Stomach (tissue), 4 donors: ENCODE measurements around the gene NEDD4.

Source experiments
- EP300 ChIP-seq: sonication (generic); formaldehyde crosslinking; IDR thresholded peaks from one replicate; pipeline ENCODE4 v1.6.1; 2017; ENCODE audit warnings: antibody characterized with exemption
- POLR2A ChIP-seq, 4 donors: fragments of 450-650 bp; IDR thresholded peaks; one replicate each; pipeline ENCODE4 v1.6.1; 2016; ENCODE audit warnings: antibody characterized with exemption in 4 of 4, control low read depth in 2 of 4, mild to moderate bottlenecking in 1 of 4, moderate library complexity in 1 of 4
- POLR2AphosphoS5 ChIP-seq, 3 donors: sonication (generic); formaldehyde crosslinking; IDR thresholded peaks; one replicate each; pipeline ENCODE4 v1.6.1; 2016; ENCODE audit warnings: antibody characterized with exemption in 3 of 3
- TF ChIP-seq, protein P1 (sequence below), 7 experiments: fragments of 450-650 bp in 4 of 7; fragments of 200-600 bp in 3 of 7; sonication (generic) in 3 of 7; IDR thresholded peaks; one replicate each; pipeline ENCODE4 v1.5.1; 2016 to 2019; ENCODE audit warnings: antibody characterized with exemption in 7 of 7, control low read depth in 2 of 7, mild to moderate bottlenecking in 1 of 7

- TF ChIP-seq, protein P1, sequence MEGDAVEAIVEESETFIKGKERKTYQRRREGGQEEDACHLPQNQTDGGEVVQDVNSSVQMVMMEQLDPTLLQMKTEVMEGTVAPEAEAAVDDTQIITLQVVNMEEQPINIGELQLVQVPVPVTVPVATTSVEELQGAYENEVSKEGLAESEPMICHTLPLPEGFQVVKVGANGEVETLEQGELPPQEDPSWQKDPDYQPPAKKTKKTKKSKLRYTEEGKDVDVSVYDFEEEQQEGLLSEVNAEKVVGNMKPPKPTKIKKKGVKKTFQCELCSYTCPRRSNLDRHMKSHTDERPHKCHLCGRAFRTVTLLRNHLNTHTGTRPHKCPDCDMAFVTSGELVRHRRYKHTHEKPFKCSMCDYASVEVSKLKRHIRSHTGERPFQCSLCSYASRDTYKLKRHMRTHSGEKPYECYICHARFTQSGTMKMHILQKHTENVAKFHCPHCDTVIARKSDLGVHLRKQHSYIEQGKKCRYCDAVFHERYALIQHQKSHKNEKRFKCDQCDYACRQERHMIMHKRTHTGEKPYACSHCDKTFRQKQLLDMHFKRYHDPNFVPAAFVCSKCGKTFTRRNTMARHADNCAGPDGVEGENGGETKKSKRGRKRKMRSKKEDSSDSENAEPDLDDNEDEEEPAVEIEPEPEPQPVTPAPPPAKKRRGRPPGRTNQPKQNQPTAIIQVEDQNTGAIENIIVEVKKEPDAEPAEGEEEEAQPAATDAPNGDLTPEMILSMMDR (IDR thresholded peaks at IDR 0.05) = no peak
- no peak for TF ChIP-seq POLR2A (IDR thresholded peaks at IDR 0.05)
- no peak for TF ChIP-seq POLR2AphosphoS5 (IDR thresholded peaks at IDR 0.05)
- no peak for TF ChIP-seq EP300
Measured at GRCh38 chr15:55909036-55909811, 84.2 kb downstream of the NEDD4 start.
